ENCODE measurements around the gene ARV1. TPM values are rescaled to one million over a fixed set of nuclear protein-coding genes. Genes with fewer than 3 reads are reported as not detected.

The ARV1 gene
- total and polyA plus RNA-seq, 2 of the 13 experiments (the other 11 are each of a cell fraction or from before 2014, with no cell fraction given) = 13.0 to 15.2 TPM

GRCh38 chr1:230977761-230978490 is 968 bp upstream of the ARV1 start (continued):
- TF ChIP-seq ZFP91 (CRISPR knock-in tag; IDR thresholded peaks at IDR 0.05; ENCODE audit: borderline replicate concordance) = no peak
- TF ChIP-seq ZSCAN21 (CRISPR knock-in tag; IDR thresholded peaks at IDR 0.05; ENCODE audit: borderline replicate concordance) = no peak
- no peak for TF ChIP-seq NFE2L2 (IDR thresholded peaks at IDR 0.05; ENCODE audit: low read length)
- no peak for TF ChIP-seq ZFP36L2 (CRISPR knock-in tag; IDR thresholded peaks at IDR 0.05)
- TF ChIP-seq SOX13 (IDR thresholded peaks at IDR 0.05) = no peak
- no peak for TF ChIP-seq SOX13 (CRISPR knock-in tag; conservative IDR thresholded peaks at IDR 0.05 in 1 of 2, IDR thresholded peaks at IDR 0.05 in 1 of 2)
- no peak for TF ChIP-seq REL (CRISPR knock-in tag; conservative IDR thresholded peaks at IDR 0.05)

- intact Hi-C loops (cut with micrococcal nuclease; ENCODE audit: unreplicated experiment) (loop anchor here (1.0 to 10.0 kb wide), 6 partner anchors 62 to 337 kb away; partner anchors contain the start of genes AGT and COG2), in situ Hi-C loops (cut with HindIII; ENCODE audit: extremely low pct_ligation_motif_present, low pct_unique_long_range_greater_than_20kb) (no loop called here)
- no peak for DNase-seq (ENCODE audit: low spot score)
- ChIA-PET CTCF (ENCODE audit: low intra/inter-chr PET ratio, low total read pairs) (interaction anchor here (1.8 to 1.9 kb wide), 2 partner anchors 62 to 182 kb away, joined by 9 to 11 read pairs; no protein-coding TSS in a partner anchor), POLR2A (interaction anchor here (1.0 to 1.4 kb wide), 3 partner anchors 12 to 66 kb away, joined by 3 to 4 read pairs (median 3); no protein-coding TSS in a partner anchor)
- Histone ChIP-seq H3K4me1 (ENCODE audit: insufficient read depth, low read length) (peaks cover 21% of the 10 kb centered on the region), H3K27me3 (ENCODE audit: control insufficient read depth in 1 of 2, insufficient read depth in 2 of 2, low read length in 2 of 2) (no peaks in the 10 kb centered on the region; a peak in 1 of 5 replicates), H3K4me3 (replicated peaks in 1 of 3; ENCODE audit: insufficient read depth in 1 of 3, low read depth in 2 of 3, low read length in 3 of 3) (peak overlapping the region; percentile 75 to 89 (median 87)), H3K9ac (ENCODE audit: insufficient read depth, low read depth, low read length) (peak overlapping the region; percentile 77), H3K4me2 (ENCODE audit: low read depth, low read length) (peak overlapping the region; percentile 81), H4K20me1 (ENCODE audit: insufficient read depth, low read length) (no peaks in the 10 kb centered on the region), H3K36me3 (replicated peaks in 1 of 2; ENCODE audit: control insufficient read depth in 1 of 2, insufficient read depth in 2 of 2, low read length in 2 of 2) (peaks cover 0 to 1% of the 10 kb centered on the region in 2 experiments; a peak in 1 of 5 replicates), H3K9me3 (ENCODE audit: low read length) (no peaks in the 10 kb centered on the region), H3K79me2 (ENCODE audit: insufficient read depth, low read length) (peaks cover 9% of the 10 kb centered on the region), H2AFZ (ENCODE audit: low read length) (peak overlapping the region; percentile 67), H3K27ac (ENCODE audit: extremely low read length, insufficient read depth, low read length) (peak overlapping the region; percentile 54)
- no peak for FAIRE-seq
- BruUV-seq (replicated peaks) = TSS peak; percentile 81
- ATAC-seq = no peak
- 2% methylated on average over 12 of the region's 12 CpGs for WGBS (ENCODE audit: low lambda C conversion rate)
- TF ChIP-seq KDM5A (IDR thresholded peaks at IDR 0.05; ENCODE audit: borderline replicate concordance, low read length) = peak; percentile 33; the same call in 1 of the 2 replicates
- TF ChIP-seq ZNF280D (CRISPR knock-in tag; IDR thresholded peaks at IDR 0.05) = no peak
- TF ChIP-seq NONO (IDR thresholded peaks at IDR 0.05) = no peak
- no peak for TF ChIP-seq NONO (CRISPR knock-in tag; conservative IDR thresholded peaks at IDR 0.05)
- no peak for TF ChIP-seq NFYC (CRISPR knock-in tag; IDR thresholded peaks at IDR 0.05)
- TF ChIP-seq TMF1 (CRISPR knock-in tag; IDR thresholded peaks at IDR 0.05; ENCODE audit: low read depth) = no peak
- no peak for TF ChIP-seq MATR3 (CRISPR knock-in tag; IDR thresholded peaks at IDR 0.05)
- no peak for TF ChIP-seq NCOA2 (CRISPR knock-in tag; IDR thresholded peaks at IDR 0.05)
- TF ChIP-seq MEIS1 (CRISPR knock-in tag; IDR thresholded peaks at IDR 0.05; ENCODE audit: borderline replicate concordance) = no peak
- TF ChIP-seq SP140L (CRISPR knock-in tag; IDR thresholded peaks at IDR 0.05; ENCODE audit: borderline replicate concordance) = no peak
- TF ChIP-seq ZSCAN25 (CRISPR knock-in tag; IDR thresholded peaks at IDR 0.05) = no peak
- no peak for TF ChIP-seq NFRKB (IDR thresholded peaks at IDR 0.05)
- no peak for TF ChIP-seq KDM2A (CRISPR knock-in tag; IDR thresholded peaks at IDR 0.05; ENCODE audit: borderline replicate concordance, low read depth)
Measured at GRCh38 chr1:230979389-230979716, 459 bp downstream of the ARV1 start.

All from HepG2 (cell line).